Activated B cell treated with CpG ODN at 0.5 μM for 24 hours (primary cell): Measurements from ENCODE around the gene CDHR2. TPM values are rescaled to one million over a fixed set of nuclear protein-coding genes. Genes with fewer than 3 reads are reported as not detected.

Experiments used
- ATAC-seq: fragments of 200-7000 bp; cut with Tn5 transposase; one replicate; pipeline ENCODE4 v1.10.0; 2021; ENCODE audit warnings: low read depth, mild to moderate bottlenecking, moderate library complexity
- CTCF ChIA-PET: fragments of 350-600 bp; sonication (Branson Sonifier 250); formaldehyde crosslinking; loops from one replicate; lab custom pipeline; 2021; ENCODE audit warnings: antibody characterized with exemption; lab: Charles Lee
- POLR2A ChIA-PET: fragments of 350-600 bp; sonication (Branson Sonifier 250); formaldehyde crosslinking; loops from one replicate; lab custom pipeline; 2021; ENCODE audit warnings: antibody characterized with exemption; lab: Charles Lee
- DNase-seq: peaks from one replicate; pipeline ENCODE4 v3.0.0; 2022
- H3K27ac Mint-ChIP-seq: one replicate; pipeline ENCODE4 v1.8.0; 2020; ENCODE audit warnings: mixed read lengths
- H3K27me3 Mint-ChIP-seq: one replicate; pipeline ENCODE4 v1.8.0; 2021; ENCODE audit warnings: mixed read lengths
- H3K36me3 Mint-ChIP-seq: one replicate; pipeline ENCODE4 v1.8.0; 2021; ENCODE audit warnings: low read depth, mixed read lengths
- H3K4me1 Mint-ChIP-seq: one replicate; pipeline ENCODE4 v1.8.0; 2021; ENCODE audit warnings: mixed read lengths
- H3K4me3 Mint-ChIP-seq: one replicate; pipeline ENCODE4 v1.8.0; 2020; ENCODE audit warnings: mild to moderate bottlenecking, mixed read lengths
- H3K9me3 Mint-ChIP-seq: one replicate; pipeline ENCODE4 v1.8.0; 2020; ENCODE audit warnings: mixed read lengths
- intact Hi-C: fragments of 100-400 bp; cut with micrococcal nuclease; formaldehyde crosslinking; loops from one replicate; pipeline ENCODE4 v1.15.1; 2024
- total RNA-seq: library from RNA; stranded (reverse); gene quantifications from 2 replicates; pipeline ENCODE4 v1.2.3, GENCODE V29; 2022
- TF ChIP-seq, protein P1 (sequence below): fragments of 200-600 bp; IDR thresholded peaks from one replicate; pipeline ENCODE4 v1.8.0; 2022; ENCODE audit warnings: antibody characterized with exemption, mild to moderate bottlenecking

CDHR2 gene, protein sequence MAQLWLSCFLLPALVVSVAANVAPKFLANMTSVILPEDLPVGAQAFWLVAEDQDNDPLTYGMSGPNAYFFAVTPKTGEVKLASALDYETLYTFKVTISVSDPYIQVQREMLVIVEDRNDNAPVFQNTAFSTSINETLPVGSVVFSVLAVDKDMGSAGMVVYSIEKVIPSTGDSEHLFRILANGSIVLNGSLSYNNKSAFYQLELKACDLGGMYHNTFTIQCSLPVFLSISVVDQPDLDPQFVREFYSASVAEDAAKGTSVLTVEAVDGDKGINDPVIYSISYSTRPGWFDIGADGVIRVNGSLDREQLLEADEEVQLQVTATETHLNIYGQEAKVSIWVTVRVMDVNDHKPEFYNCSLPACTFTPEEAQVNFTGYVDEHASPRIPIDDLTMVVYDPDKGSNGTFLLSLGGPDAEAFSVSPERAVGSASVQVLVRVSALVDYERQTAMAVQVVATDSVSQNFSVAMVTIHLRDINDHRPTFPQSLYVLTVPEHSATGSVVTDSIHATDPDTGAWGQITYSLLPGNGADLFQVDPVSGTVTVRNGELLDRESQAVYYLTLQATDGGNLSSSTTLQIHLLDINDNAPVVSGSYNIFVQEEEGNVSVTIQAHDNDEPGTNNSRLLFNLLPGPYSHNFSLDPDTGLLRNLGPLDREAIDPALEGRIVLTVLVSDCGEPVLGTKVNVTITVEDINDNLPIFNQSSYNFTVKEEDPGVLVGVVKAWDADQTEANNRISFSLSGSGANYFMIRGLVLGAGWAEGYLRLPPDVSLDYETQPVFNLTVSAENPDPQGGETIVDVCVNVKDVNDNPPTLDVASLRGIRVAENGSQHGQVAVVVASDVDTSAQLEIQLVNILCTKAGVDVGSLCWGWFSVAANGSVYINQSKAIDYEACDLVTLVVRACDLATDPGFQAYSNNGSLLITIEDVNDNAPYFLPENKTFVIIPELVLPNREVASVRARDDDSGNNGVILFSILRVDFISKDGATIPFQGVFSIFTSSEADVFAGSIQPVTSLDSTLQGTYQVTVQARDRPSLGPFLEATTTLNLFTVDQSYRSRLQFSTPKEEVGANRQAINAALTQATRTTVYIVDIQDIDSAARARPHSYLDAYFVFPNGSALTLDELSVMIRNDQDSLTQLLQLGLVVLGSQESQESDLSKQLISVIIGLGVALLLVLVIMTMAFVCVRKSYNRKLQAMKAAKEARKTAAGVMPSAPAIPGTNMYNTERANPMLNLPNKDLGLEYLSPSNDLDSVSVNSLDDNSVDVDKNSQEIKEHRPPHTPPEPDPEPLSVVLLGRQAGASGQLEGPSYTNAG (N-terminal part only)
- 0.31 and 0.42 TPM in 2 replicates for total RNA-seq

DNA sequence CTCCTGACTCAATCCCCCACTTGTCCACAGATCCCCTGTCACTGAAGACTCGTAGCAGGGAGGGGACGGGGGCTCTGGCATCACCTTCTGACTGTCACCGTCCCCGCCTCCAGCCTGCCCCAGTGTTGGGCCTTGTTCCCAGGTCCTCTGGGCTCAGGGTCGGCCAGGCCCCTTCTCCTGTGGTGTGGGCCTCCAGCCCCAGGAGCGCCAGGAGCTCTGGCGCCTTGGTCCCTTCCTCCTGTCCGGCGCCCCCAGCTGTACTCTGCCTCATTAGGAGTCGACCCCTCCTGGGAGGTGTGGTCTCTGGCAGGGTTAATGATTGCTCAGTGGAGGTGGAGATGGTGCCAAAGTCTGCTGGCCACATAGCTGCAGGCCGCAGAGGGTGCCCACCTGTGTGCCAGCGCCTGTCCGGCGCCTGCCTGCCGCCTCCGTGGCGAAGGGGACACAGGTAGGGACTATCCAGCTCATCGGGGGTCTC lies at the start of gene CDHR2:
TSS of gene CDHR2 (plus strand) at position 376 of the 478 bp plus-strand sequence. CDS start 16,011 bp downstream, outside the sequence.
- peaks cover 20% of the 10 kb centered on the region for H3K4me1 Mint-ChIP-seq
- H3K36me3 Mint-ChIP-seq: no peaks in the 10 kb centered on the region
- DNase-seq (no peak), ATAC-seq (no peak)
- CTCF ChIA-PET: interaction anchor here (1.3 kb wide), 1 partner anchor 112 kb away, joined by 3 read pairs; no protein-coding TSS in a partner anchor
- H3K9me3 Mint-ChIP-seq: no peaks in the 10 kb centered on the region
- intact Hi-C loops: no loop called here
- POLR2A ChIA-PET: interaction anchor here (0.8 kb wide), 1 partner anchor 12 kb away, joined by 3 read pairs; the partner anchor contains the start of gene RNF44
- no peak within 1 kb of the TSS for H3K27ac Mint-ChIP-seq
- TF ChIP-seq, protein P1, sequence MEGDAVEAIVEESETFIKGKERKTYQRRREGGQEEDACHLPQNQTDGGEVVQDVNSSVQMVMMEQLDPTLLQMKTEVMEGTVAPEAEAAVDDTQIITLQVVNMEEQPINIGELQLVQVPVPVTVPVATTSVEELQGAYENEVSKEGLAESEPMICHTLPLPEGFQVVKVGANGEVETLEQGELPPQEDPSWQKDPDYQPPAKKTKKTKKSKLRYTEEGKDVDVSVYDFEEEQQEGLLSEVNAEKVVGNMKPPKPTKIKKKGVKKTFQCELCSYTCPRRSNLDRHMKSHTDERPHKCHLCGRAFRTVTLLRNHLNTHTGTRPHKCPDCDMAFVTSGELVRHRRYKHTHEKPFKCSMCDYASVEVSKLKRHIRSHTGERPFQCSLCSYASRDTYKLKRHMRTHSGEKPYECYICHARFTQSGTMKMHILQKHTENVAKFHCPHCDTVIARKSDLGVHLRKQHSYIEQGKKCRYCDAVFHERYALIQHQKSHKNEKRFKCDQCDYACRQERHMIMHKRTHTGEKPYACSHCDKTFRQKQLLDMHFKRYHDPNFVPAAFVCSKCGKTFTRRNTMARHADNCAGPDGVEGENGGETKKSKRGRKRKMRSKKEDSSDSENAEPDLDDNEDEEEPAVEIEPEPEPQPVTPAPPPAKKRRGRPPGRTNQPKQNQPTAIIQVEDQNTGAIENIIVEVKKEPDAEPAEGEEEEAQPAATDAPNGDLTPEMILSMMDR: no peak
- no peak within 1 kb of the TSS for H3K4me3 Mint-ChIP-seq
- H3K27me3 Mint-ChIP-seq: peaks cover 6% of the 10 kb centered on the region

DNA sequence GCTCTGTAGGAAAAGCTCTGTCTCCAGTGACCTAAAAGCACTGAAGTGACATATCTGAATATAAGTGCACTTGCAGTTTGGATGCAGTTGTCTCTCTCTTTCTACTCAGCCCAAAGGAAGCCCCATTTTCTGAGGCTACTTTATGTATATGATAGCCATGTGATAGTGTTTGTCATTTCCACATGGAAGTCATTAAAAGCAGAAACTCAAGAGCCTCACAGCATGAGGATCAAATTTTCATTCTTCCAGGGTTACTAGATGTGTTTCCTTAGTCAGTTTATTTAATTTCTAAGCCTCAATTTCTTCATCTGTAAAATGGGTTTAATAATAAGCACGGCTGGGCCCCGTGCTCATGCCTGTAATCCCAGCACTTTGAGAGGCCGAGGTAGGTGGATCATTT lies 48.6 kb upstream of the CDHR2 start:
- DNase-seq (no peak), ATAC-seq (no peak)
- H3K4me3 Mint-ChIP-seq: no peak overlapping the region
- H3K36me3 Mint-ChIP-seq: peaks cover 80% of the 10 kb centered on the region
- POLR2A ChIA-PET: interaction anchor here (0.7 kb wide), 1 partner anchor 43 kb away, joined by 4 read pairs; no protein-coding TSS in a partner anchor
- intact Hi-C loops: no loop called here
- H3K9me3 Mint-ChIP-seq: no peaks in the 10 kb centered on the region
- no peaks in the 10 kb centered on the region for H3K4me1 Mint-ChIP-seq
- no peak overlapping the region for H3K27ac Mint-ChIP-seq
- H3K27me3 Mint-ChIP-seq: no peaks in the 10 kb centered on the region
- TF ChIP-seq, protein P1: no peak
- CTCF ChIA-PET: no interaction called here

DNA sequence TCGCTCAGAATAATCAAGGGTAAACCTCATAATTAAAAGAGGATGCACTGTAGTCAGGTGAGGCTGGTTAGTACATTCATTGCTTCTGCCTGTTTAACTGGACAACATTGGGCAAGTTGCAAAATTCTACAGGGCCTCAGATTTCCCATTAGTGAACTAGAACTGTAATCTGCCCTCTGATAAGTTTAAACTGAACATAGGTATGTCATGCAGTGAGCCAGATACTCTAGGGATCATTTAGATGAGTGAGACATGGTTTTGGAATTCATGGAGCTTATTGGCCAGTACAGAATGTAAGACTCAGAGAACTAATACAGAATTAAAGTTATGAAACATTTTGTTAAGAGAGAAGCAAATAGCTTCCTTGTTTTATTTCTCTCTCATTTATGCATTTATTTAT lies 47.8 kb upstream of the CDHR2 start:
- Mint-ChIP-seq H3K27me3 (no peaks in the 10 kb centered on the region), H3K27ac (no peak overlapping the region), H3K36me3 (peaks cover 79% of the 10 kb centered on the region), H3K4me1 (no peaks in the 10 kb centered on the region), H3K9me3 (no peaks in the 10 kb centered on the region), H3K4me3 (no peak overlapping the region)
- intact Hi-C loops: no loop called here
- ATAC-seq (no peak), DNase-seq (no peak)
- TF ChIP-seq, protein P1: no peak
- CTCF ChIA-PET: no interaction called here
- POLR2A ChIA-PET: interaction anchor here (0.8 kb wide), 1 partner anchor 85 kb away, joined by 3 read pairs; the partner anchor contains the start of gene CLTB

DNA sequence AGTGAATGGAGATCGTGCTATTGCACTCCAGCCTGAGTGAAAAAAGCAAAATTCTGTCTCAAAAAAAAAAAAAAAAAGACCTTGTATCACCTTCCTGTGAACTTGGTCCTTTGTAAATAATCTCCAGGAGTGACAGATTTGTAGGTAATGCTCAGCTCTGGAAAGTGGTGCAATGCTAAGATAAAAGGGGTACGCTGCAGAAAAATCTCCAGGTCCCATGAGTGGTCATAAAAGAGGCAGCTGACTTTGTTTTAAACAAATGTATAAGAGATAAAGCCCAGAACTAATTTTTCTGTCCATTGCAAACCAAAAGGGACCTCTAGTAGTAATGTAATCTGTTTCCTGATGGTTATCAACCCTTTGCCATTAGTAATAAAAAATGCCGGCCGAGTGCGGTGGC lies 45.6 kb upstream of the CDHR2 start:
- H3K9me3 Mint-ChIP-seq: no peaks in the 10 kb centered on the region
- no peak overlapping the region for H3K27ac Mint-ChIP-seq
- intact Hi-C loops: no loop called here
- CTCF ChIA-PET: interaction anchor here (0.9 kb wide), 1 partner anchor 14 kb away, joined by 3 read pairs; no protein-coding TSS in a partner anchor
- POLR2A ChIA-PET: no interaction called here
- TF ChIP-seq, protein P1: no peak
- H3K36me3 Mint-ChIP-seq: peaks cover 77% of the 10 kb centered on the region
- no peaks in the 10 kb centered on the region for H3K27me3 Mint-ChIP-seq
- ATAC-seq (no peak), DNase-seq (no peak)
- no peaks in the 10 kb centered on the region for H3K4me1 Mint-ChIP-seq
- H3K4me3 Mint-ChIP-seq: no peak overlapping the region
